Erythroblast (primary cell): ENCODE data around the gene RSPRY1.

Source experiments
- GATA1 ChIP-seq: IDR thresholded peaks from 2 replicates; pipeline ENCODE4 v1.6.1; 2011; ENCODE audit warnings: low read depth, mild to moderate bottlenecking, control low read depth, low read length, moderate library complexity
- POLR2A ChIP-seq: IDR thresholded peaks from 2 replicates; pipeline ENCODE4 v1.6.1; 2011; ENCODE audit warnings: mild to moderate bottlenecking, low read length

GRCh38 chr16:57229079-57229478 is 43.0 kb downstream of the RSPRY1 start:
- TF ChIP-seq POLR2A = no peak
- TF ChIP-seq GATA1 = no peak
